Nephron (organoid): ENCODE data around the gene CASP1.

ENCODE experiments used
- H3K27ac Mint-ChIP-seq, 3 experiments: 2 replicates each; pipeline ENCODE4 v1.8.0; 2020; ENCODE audit warnings: mixed read lengths in 3 of 3, mild to moderate bottlenecking in 2 of 3, moderate library complexity in 1 of 3
- H3K27me3 Mint-ChIP-seq: 2 replicates; pipeline ENCODE4 v1.8.0; 2021; ENCODE audit warnings: low read depth, mild to moderate bottlenecking, moderate library complexity, mixed read lengths
- H3K36me3 Mint-ChIP-seq: 2 replicates; pipeline ENCODE4 v1.8.0; 2020; ENCODE audit warnings: low read depth, mixed read lengths
- H3K4me1 Mint-ChIP-seq: 2 replicates; pipeline ENCODE4 v1.8.0; 2020; ENCODE audit warnings: mixed read lengths
- H3K4me3 Mint-ChIP-seq, 3 experiments: 2 replicates each; pipeline ENCODE4 v1.8.0; 2020; ENCODE audit warnings: mild to moderate bottlenecking in 3 of 3, mixed read lengths in 3 of 3, moderate library complexity in 2 of 3
- H3K9me3 Mint-ChIP-seq: 2 replicates; pipeline ENCODE4 v1.8.0; 2020; ENCODE audit warnings: mixed read lengths
- TF ChIP-seq, protein P1 (sequence below), 3 experiments: fragments of 200-600 bp; sonication (generic); IDR thresholded peaks; one replicate each; pipeline ENCODE4 v1.5.0; 2021; ENCODE audit warnings: antibody characterized with exemption in 3 of 3; ENCODE audit not compliant: unreplicated experiment in 3 of 3

The CASP1 gene

DNA sequence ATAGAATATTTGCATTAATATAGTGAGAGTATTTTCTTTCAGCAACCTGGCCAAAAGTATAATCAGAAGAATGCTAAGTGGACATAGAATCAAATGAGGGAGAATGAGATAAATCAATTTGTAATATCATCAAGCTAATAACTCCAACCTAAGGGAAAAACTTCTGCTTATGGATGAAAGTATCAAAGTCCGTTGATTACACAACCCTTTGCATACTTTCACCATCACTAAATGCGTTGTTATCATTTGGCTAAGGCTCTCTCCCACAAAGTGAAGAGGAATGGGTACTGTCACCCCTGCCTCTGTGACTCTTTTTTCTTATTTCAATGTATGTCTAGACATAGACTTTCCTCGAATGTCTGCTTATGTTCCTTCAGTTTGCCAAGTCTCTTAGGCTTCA is 50.1 kb downstream of the CASP1 start:
- peaks cover 4% of the 10 kb centered on the region for H3K36me3 Mint-ChIP-seq
- peaks cover 11% of the 10 kb centered on the region for H3K9me3 Mint-ChIP-seq
- TF ChIP-seq, protein P1, sequence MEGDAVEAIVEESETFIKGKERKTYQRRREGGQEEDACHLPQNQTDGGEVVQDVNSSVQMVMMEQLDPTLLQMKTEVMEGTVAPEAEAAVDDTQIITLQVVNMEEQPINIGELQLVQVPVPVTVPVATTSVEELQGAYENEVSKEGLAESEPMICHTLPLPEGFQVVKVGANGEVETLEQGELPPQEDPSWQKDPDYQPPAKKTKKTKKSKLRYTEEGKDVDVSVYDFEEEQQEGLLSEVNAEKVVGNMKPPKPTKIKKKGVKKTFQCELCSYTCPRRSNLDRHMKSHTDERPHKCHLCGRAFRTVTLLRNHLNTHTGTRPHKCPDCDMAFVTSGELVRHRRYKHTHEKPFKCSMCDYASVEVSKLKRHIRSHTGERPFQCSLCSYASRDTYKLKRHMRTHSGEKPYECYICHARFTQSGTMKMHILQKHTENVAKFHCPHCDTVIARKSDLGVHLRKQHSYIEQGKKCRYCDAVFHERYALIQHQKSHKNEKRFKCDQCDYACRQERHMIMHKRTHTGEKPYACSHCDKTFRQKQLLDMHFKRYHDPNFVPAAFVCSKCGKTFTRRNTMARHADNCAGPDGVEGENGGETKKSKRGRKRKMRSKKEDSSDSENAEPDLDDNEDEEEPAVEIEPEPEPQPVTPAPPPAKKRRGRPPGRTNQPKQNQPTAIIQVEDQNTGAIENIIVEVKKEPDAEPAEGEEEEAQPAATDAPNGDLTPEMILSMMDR (IDR thresholded peaks at IDR 0.05; ENCODE audit: unreplicated experiment in 3 of 3): no peak
- H3K27me3 Mint-ChIP-seq: no peaks in the 10 kb centered on the region
- no peak overlapping the region for H3K27ac Mint-ChIP-seq
- no peaks in the 10 kb centered on the region for H3K4me1 Mint-ChIP-seq
- no peak overlapping the region for H3K4me3 Mint-ChIP-seq

DNA sequence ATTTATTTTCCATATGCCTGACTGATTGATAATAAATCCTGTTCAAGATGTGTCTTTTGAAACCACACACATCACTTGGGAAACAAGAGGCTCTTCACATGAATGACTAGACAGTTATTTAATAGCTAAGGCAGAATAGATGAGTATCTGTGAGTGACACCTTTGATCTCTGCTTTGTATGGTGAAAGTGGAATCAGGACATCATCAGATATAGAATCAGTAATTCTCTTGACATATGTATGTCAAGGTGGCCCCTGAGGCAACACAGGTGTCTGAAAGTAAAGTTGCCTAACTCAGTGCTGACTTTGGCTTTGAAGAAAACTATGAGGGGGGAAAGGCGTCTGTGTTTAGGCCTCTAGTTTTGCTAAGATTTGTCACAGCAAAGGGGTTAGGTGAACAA is 55.1 kb downstream of the CASP1 start:
- H3K9me3 Mint-ChIP-seq: peaks cover 2% of the 10 kb centered on the region
- no peak overlapping the region for H3K27ac Mint-ChIP-seq
- TF ChIP-seq, protein P1 (IDR thresholded peaks at IDR 0.05; ENCODE audit: unreplicated experiment in 3 of 3): no peak

More for the DNA sequence above, 55.1 kb downstream of the CASP1 start:
- Mint-ChIP-seq H3K4me1 (no peaks in the 10 kb centered on the region), H3K4me3 (no peak overlapping the region), H3K36me3 (no peaks in the 10 kb centered on the region), H3K27me3 (no peaks in the 10 kb centered on the region)
